Measurements from ENCODE around the gene MGA.
A peak's percentile ranks its signal among the peaks of the same experiment; 100 is the strongest.

The MGA gene

DNA sequence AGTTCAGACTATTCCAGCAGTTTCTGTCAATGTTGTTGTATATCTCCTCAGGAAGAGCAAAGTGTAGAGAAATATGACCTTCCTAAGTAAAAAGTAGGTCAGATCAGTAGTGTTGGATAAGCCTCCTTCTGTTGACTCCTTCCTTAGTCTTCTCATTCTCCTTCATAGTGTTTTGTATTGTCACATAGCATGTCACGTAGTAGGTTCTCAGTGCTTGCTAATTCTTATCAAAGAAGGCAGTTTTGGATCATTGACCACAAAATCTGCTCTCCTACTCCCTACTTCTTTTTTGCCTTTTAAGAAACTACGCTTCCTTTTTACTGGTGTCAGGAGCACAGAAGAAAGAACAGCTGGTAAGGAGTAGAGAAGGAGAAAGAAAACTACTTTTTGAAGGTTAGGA, 1.0 kb upstream of the MGA start:
- DNase-seq, result no peak

DNA sequence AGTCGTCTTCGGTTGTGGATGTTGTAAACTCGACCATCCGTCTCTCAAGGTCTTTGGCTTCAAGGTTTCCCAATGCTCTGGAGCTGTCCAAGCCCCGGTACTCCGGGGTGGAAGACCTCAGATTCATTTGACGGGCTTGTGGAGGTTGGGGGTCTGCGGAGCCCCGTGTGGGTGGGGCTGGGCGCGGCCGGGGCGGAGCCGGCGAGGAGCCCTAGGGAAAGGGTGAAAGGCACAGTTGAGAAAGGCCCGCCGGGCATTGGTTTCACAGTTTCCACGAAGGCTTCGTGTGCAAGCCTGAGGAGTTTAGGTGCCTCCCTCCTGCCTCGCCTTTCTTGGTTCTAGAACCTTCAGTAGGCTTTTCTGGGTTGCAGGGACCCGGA, 360 bp upstream of the MGA start:
- no peak for DNase-seq

DNA sequence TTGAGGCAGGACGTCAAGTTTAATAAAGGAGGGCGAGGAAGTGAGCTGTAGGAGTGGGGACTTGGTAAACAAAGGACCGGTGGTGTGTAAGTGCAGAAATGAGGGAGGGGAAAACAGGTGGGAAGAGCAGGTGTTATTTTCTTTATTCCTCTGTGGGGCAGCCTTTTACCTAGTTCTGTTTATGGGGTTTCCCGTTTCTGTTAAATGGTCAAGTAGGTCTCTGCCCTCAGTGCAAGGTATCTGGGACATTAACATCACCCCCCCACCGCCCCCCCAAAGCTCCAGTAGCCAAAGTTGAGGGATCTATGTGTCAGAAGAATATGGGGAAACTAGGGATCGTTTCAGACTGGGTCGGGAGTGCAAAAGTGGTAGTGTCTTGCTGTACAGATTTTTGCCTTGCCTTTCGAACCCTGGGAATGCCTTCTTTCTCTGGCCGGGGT, 893 bp downstream of the MGA start:
- DNase-seq, result no peak

DNA sequence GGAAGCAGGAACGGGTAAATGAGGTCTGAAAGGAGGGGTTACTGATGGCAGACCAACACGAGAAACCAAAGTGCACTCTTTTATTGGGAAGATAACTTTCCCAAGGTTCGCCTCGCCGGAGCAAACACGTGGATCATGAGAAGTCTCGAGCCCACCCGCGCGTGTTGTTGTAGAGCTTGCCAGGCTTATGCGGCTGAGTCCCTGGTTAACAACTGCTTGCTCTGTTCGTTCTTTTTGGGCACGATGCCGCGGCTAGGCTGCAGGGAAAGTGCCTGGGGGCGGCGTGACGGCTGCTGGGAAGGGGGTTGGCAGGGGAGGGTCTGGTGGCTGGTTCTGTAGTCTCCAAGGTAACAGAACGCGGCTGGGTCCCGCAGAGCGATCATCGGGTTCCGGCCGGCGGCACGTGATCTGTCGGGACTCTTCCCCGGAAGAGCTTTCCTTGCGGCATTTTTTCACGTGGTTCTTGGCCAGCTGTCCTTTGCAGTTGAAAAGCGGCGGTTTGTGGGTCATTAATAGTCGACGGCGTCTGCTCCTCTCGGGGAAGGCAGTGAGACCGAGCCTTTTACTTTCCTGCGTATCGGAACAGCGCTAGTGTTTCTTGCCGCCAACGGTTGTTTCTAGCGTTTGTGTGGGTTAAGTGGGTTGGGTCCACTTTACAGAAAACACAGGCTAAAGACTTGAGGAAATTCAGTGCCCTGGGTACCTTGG, 1.5 kb downstream of the MGA start:
- DNase-seq, result peak; percentile 85

DNA sequence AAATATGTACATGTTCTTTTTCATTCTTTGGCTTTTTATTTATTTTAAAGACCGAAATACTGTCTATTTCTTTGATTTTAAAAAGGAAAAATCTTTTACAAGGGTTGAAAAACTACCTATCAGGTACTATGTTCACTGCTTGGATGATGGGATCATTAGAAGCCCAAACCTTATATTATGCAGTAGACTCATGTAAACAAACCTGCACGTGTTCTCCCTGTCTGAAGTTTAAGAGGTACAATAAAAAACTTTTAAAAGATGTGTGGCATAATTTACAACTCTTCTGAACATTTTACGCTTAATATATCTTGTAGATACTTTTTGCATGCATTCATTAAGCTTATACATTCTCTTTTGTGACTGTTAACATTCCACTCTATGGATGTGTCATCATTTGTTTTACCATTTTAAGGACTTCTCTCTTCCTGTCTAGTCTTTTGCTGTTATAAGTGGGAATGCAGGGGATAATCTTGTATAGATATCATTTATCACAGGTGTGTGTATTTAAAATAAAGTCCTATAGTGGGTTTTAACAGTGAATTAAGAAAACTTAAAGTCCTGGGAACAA, 6.2 kb downstream of the MGA start:
- DNase-seq, result no peak

DNA sequence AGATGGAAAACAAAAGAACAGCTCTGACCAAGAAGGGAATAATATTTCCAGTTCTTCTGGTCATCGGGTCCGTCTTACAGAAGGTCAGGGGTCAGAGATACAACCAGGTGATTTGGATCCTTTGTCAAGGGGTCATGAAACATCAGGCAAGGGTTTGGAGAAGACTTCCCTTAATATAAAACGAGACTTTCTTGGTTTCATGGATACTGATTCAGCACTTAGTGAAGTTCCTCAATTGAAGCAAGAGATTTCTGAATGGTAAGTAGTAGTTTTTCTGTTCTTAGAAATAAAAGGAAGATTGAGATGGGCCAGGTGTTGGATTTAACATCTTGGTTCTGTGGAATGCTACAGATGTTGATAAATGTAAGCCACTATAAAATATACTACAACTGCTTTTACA, 9.5 kb downstream of the MGA start:
- DNase-seq, result no peak

DNA sequence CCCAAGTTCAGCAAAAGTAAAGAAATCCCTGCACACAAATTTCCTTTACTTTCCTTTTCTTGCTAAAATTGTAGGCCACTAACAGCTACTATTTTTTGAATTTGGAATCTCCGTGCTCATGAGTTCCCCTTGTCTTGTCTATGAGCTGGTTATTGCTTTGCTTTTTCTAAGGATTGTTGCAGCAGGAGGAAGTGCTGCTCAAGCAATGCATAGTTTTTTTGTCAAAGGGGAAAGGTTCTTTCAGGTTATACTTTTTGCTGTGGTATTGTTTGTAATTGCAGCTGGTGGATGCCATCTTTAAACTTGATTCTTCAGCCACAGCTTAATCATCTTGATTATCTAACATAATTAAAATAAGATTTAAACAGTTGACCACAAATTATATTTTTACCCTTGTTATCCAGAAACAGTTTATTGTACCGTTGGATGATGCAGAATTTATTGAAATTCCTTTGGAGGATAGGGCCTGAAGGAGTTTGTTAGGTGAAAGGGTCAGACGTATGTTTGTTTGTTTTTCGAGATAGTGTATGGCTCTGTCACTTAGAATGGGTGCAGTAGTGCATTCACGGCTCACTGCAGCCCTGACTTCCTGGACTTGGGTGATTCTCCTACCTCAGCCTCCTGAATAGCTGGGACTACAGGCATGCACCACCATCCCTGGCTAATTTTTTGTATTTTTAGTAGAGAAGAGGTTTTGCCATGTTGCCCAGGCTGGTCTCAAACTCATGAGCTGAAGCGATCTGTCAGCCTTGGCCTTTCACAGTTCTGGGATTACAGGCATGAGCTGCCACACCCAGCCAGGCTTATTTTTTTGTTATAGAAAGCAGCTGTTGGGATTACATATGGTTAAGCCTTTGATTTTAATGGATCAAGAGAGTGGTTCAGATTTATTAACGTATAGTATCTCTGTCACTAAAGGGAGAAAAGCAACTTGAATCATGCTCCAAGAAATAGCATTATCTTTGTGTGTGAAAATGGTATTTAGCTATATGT, 11.7 kb downstream of the MGA start:
- DNase-seq, result no peak

DNA sequence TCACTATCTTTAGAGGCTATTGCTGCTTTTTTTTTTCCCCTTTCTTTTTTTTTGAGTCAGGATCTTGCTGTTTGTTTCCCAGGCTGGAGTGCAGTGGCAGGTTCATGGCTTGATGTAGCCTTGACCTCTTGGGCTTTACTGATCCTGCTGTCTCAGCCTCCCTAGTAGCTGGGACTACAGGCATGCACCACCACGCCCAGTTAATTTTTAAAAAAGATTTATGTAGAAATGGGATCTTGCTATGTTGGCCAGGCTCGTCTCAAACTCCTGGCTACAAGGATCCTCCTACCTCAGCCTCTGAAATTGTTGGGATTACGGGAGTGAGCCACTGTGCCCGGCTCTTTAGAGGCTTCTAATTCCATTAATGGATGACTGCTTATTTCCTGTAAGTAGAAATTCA, 15.1 kb downstream of the MGA start:
- DNase-seq, result no peak

DNA sequence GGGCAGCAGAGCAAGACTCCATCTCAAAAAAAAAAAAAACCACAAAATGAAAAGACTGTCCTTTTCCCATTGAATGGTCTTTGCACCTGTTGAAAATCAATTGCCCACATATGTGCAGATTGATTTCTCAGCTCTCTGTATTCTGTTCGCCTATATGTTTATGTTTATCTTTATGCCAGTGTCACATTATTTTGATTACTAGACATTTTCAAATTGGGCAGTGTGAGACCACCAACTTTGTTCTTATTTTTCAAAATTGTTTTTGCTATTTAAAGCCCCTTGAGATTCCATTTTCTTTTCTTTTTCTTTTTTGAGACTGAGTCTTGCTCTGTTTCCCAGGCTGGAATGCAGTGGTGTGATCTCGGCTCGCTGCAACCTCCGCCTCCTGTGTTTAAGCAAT, 18.5 kb downstream of the MGA start:
- DNase-seq, result no peak

DNA sequence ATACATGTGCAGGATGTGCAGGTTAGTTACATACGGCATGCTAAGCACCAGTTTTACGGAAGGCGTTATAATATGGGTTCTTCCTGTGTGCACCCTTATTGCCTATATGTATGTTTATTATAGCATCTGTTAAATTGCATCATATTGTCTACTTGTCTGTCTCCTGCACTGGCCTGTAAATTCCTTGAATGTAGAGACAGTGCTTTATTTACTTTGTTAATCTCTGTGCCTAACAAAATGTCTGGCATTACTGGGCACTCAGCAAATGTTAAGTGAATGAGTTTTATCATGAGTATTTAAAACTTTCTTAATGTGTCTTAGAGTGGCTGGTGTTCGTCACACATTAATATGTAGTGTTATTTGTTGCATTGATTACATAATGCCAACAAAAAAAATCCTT, 23.8 kb downstream of the MGA start:
- no peak for DNase-seq

DNA sequence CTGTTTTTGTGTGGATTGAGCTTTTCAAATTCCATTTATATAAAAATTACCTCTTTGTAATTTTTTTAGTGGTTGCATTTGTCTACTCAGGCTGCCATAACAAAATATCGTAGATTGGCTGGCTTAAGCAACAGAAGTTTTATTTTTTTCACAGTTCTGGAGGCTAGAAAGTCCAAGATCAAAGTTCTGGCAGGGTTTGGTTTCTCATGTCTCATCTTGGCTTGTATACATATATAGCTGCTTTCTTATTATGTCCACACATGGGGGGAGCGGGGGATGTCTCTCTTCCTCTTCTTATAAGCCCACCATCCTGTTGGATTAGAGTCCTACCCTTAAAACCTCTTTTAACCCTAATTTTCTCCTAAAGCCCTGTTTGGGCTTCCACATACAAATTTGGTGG, 28.5 kb downstream of the MGA start:
- no peak for DNase-seq

DNA sequence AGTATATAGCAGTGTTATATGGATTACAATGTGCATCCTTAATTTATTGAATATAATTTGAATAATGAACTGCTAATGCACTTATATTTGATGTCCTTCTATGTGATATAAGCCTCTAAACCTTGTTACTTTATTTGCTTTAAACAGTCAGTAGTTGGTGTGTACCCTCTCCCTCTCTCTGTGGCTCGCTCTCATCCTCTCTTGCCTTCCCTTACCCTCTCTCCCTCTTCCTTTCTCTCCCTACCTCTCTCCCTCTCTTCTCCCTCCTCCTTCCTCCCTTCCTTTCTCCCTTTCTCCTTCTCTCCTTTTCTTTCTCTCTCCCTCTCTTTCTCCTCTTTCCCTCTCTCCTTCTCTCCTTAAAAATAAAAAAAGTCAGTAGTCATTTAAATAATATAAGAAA, 28.9 kb downstream of the MGA start:
- DNase-seq, result no peak

DNA sequence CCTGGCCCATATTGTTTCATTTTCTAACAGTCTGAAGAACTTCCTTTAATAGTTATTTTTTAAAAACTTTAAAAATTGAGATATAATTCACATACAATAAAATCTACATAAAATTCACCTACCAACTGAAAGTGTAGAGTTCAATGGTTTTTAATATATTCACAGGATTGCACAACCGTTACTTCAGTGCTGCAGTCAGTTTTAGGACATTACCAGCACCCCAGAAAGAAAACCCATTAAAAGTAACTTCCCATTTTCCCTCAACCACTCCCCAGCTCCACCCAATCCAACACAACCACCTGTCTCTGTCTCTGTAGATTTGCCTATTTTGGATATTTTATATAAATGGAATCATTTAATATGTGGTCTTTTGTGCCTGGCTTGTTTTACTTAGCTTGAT, 29.6 kb downstream of the MGA start:
- DNase-seq, result no peak

DNA sequence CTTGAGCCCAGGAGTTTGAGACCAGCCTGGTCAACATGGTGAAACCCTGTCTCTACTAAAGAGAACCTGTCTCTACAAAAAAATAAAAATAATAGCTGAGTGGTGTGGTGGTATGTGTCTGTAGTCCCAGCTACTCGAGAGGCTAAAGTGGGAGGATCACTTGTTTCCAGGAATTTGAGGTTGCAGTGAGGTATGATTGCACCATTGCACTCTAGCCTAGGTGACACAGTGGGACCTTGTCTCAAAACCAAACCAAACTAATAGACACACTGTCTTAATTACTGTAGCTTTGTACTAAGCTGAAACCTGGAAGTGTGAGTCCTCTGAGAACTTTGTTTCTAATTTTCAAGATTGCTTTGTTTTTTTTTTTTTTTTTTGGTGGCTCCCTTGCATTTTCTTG, 30.4 kb downstream of the MGA start:
- DNase-seq, result no peak

DNA sequence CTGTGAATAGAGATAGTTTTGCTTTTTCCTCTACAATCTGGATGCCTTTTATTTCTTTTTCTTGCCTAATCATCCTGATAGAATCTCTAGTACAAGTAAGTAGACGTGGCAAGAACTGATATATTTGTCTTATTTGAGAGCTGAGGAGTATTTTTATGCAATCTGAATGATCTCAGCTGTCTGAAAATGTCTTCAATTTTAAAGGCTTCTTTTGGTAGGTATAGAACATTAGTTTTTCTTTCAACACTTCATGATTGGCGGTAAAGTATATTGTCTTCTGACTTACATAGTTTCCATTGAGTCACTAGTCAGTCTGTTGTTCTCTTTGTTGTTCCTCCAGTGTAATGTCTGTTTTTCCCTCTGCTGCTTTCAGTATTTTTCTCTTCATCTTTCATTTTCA, 31.3 kb downstream of the MGA start:
- DNase-seq, result no peak

DNA sequence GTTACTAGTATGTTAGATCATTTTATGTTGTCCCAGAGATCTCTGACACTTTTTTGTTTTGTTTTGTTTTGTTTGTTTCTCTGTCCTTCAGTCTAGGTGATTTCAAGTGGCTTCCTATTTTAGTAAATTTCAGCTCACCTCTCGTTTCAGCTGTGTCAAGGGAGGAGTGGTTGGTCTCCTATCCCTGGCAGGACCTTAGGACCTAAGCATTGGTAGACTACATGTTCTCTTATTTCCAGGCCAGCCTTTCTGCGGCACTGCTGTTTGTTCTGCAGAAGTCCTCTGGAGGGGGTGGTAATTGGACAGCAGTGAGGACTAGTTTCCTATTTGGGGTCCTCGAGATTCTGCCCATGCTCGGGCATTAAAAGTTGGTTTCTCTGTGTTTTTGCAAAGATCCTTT, 31.8 kb downstream of the MGA start:
- no peak for DNase-seq

DNA sequence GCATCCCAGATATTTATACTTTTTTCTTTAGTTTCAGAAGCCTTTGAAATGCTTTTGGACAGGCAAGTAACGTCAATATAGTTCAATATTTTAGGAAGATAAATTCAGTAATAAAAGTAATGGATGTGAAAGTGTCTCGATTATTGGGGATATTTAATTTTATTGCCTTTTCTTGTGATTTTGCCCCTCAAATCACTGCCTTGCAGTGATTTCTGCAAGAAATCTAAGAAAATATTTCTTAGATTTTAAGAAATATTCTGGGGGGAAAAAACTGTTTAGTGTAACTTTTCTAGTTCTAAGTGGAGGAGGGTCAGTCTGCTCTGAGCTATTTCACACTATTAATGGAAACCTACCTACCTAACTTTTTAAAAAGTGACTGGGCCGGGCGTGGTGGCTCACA, 33.6 kb downstream of the MGA start:
- DNase-seq, result no peak

DNA sequence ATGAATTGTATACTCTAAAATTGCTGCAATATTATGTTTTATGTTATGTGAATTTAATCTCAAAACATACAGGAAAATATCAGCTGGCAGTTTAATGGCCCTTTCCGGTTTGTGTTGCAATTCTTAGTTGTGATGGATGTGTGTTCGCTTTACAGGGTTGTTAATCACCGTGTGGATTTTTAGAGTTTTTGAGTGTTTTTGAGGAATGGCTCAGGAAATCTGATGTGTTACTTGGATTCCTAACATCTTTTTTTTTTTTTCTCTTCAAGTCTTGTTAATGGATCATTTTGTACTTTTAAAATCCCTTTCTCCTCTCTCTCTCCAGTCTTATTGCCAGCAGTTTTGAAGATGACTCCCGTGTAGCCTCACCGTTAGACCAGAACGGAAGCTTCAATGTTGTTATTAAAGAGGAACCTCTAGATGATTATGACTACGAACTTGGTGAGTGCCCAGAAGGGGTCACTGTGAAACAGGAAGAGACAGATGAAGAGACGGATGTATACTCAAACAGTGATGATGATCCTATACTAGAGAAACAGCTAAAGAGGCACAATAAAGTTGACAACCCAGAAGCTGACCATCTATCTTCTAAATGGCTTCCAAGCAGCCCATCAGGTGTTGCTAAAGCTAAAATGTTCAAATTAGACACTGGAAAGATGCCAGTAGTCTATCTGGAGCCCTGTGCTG, 35.7 kb downstream of the MGA start:
- no peak for DNase-seq

DNA sequence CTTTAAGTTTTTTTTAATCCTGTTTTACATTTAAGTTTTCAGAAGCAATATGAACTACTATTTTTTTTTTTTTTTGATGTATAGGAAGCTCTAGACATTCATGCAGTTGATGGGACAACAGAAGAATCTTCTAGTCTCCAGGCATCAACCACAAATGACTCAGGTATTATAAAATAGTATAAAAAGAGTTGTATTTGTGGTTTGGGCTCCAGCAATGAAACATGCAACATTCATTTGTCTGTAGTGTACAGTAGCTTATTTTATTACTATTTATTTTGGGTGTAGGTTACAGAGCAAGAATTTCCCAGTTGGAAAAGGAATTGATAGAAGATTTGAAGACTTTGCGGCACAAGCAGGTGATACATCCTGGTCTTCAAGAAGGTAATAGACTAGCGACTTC, 38.6 kb downstream of the MGA start:
- DNase-seq, result no peak

DNA sequence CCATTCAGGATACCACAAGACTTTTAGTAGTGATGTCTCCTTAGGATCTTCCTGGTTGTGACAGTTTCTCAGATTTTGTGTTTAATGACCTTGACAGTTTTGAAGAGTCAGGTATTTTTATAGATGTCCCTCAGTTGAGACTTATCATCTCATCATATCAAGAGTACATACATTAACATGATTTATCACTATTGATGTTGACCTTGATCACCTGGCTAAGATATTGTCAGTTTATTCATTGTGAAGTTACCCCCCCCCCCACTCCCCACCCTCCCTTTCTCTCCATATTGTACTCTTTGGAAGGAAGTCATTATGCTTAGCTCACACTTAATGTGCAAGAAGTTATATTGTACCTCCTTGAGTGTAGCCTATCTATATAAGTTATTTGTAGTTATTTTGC, 42.9 kb downstream of the MGA start:
- DNase-seq, result no peak

DNA sequence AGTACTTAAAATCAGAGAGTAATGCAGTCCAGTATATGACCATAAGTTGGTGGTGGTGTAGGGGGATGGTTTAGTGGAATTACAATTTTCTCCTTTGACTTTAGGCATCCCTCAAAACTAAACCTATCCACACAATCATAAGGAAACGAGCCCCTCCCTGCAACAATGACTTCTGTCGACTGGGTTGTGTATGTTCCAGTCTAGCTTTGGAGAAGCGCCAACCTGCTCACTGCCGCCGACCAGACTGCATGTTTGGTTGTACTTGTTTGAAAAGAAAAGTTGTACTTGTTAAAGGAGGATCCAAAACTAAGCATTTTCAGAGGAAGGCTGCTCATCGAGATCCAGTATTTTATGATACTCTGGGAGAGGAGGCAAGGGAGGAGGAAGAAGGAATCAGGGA, 52.8 kb downstream of the MGA start:
- no peak for DNase-seq

DNA sequence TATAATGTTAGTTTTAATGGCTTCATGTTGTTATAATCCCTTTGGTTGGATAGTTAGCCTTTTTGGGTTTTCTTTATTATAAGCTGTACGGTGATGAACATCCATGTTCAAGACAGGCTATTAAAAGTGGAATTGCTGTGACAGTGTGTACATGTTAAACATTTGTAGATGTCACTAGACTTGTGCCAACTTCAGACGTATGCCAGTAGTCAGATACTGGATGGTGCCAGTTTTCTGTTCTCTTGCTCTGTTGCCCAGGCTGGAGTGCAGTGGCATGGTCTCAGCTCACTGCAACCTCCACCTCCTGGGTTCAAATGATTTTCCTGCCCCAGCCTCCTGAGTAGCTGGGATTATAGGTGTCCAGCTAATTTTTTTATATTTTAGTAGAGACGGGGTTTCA, 54.1 kb downstream of the MGA start:
- no peak for DNase-seq

DNA sequence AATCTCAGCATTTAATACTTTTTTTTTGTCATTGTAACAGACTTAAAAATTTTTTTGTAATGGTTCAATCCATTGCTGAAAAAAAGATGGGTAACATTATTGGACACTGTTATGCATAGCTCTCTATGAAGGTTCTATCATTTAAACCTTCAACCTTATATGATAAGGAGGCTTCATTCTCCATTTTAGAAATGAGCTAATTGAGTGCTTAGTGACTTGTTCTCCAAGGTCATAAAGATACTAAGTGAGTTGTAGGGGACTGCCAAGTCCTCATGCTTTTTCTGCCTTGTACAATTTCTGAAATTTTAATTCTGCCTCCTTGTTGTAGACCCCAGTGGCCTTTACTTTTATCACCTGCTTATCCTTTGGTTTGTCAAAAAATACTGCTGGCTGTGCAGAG, 56.7 kb downstream of the MGA start:
- no peak for DNase-seq

DNA sequence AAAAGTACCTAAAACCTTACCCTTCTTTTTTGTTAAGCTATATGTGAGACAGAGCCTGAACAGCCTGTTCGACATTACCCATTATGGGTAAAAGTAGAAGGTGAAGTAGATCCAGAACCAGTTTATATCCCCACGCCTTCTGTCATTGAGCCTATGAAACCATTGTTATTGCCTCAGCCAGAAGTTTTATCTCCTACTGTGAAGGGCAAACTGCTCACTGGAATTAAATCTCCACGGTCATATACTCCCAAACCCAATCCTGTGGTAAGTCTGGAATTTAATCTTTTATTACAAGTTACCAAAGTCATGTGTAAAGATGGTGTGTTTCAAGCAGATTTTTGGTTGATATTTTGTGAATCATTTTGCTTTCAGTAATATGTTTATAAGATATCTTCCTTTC, 66.9 kb downstream of the MGA start:
- DNase-seq, result no peak
